DMS 273 treated with DMSO at 0.1 percent for 48 hours (cell line): ENCODE measurements around the gene CACNA2D4.

Experiments used
- DNase-seq: peaks from one replicate; lab custom pipeline; 2025; lab: John Stamatoyannopoulos, UW

The CACNA2D4 gene

GRCh38 chr12:1870998-1871917 is 47.2 kb downstream of the CACNA2D4 start:
- no peak for DNase-seq

GRCh38 chr12:1870086-1870485 is 48.4 kb downstream of the CACNA2D4 start:
- DNase-seq: no peak

GRCh38 chr12:1869145-1869544 is 49.3 kb downstream of the CACNA2D4 start:
- no peak for DNase-seq

- DNase-seq: no peak
Measured at GRCh38 chr12:1865284-1865866, 53.1 kb downstream of the CACNA2D4 start.

- no peak for DNase-seq
Measured at GRCh38 chr12:1864867-1865266, 53.6 kb downstream of the CACNA2D4 start.

GRCh38 chr12:1864456-1864855 is 54.0 kb downstream of the CACNA2D4 start:
- DNase-seq: no peak

GRCh38 chr12:1863823-1864222 is 54.6 kb downstream of the CACNA2D4 start:
- DNase-seq: no peak

- DNase-seq: peak; percentile 5
Measured at GRCh38 chr12:1862973-1863372, 55.5 kb downstream of the CACNA2D4 start.

GRCh38 chr12:1859643-1860042 is 58.8 kb downstream of the CACNA2D4 start:
- no peak for DNase-seq

- no peak for DNase-seq
Measured at GRCh38 chr12:1858456-1858855, 60.0 kb downstream of the CACNA2D4 start.

- no peak for DNase-seq
Measured at GRCh38 chr12:1857821-1858220, 60.6 kb downstream of the CACNA2D4 start.

- no peak for DNase-seq
Measured at GRCh38 chr12:1857086-1857485, 61.4 kb downstream of the CACNA2D4 start.

- DNase-seq: no peak
Measured at GRCh38 chr12:1855241-1855640, 63.2 kb downstream of the CACNA2D4 start.

- no peak for DNase-seq
Measured at GRCh38 chr12:1853716-1854115, 64.7 kb downstream of the CACNA2D4 start.

- DNase-seq: no peak
Measured at GRCh38 chr12:1852076-1852475, 66.4 kb downstream of the CACNA2D4 start.

- DNase-seq: no peak
Measured at GRCh38 chr12:1851151-1851701, 67.2 kb downstream of the CACNA2D4 start.

GRCh38 chr12:1848745-1849144 is 69.7 kb downstream of the CACNA2D4 start:
- peak; percentile 13 for DNase-seq

- no peak for DNase-seq
Measured at GRCh38 chr12:1848146-1848545, 70.3 kb downstream of the CACNA2D4 start.

GRCh38 chr12:1847411-1847810 is 71.0 kb downstream of the CACNA2D4 start:
- no peak for DNase-seq

- DNase-seq: no peak
Measured at GRCh38 chr12:1846421-1847405, 71.7 kb downstream of the CACNA2D4 start.

GRCh38 chr12:1845886-1846285 is 72.6 kb downstream of the CACNA2D4 start:
- no peak for DNase-seq

GRCh38 chr12:1845427-1845826 is 73.0 kb downstream of the CACNA2D4 start:
- DNase-seq: no peak
